Muscle of arm (tissue), 12 donors: Measurements from ENCODE around the gene BCAS4. TPM values are rescaled to one million over a fixed set of nuclear protein-coding genes. Genes with fewer than 3 reads are reported as not detected.
"Not testable (repeated sequence)": the region's sequence is repeated elsewhere in the genome, so short reads cannot be mapped to it uniquely, and the experiment has no call there.

ENCODE experiments used
- DNase-seq: peaks from one replicate; pipeline ENCODE4 v3.0.0-alpha.2; 2013
- polyA plus RNA-seq, 12 donors: library from polyadenylated mRNA; unstranded; fragments of 120-200 nt; gene quantifications; one replicate each; pipeline ENCODE4 v1.2.1, GENCODE V29; 2013; ENCODE audit not compliant: insufficient read length in 12 of 12

The BCAS4 gene
- polyA plus RNA-seq, 12 donors = 2.1 to 5.1 (median 3.4) TPM; not detected in 1

DNA sequence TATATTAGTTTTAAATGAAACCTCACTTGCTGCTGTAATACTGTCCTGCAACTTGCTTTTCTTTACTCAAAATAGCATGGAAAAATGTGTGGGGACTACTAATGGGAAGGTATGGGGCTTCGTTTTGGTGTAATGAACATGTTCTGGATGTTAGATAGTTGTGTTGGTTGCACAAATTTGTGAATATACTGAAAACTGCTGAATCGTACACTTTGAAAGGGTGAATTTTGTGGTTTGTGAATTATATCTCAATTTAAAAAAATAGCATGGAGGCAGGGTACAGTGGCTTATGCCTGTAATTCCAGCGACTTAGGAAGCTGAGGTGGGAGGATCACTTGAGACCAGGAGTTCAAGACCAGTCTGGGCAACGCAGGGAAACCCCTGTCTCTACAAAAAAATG is 2.3 kb downstream of the BCAS4 start:
- DNase-seq = no peak

DNA sequence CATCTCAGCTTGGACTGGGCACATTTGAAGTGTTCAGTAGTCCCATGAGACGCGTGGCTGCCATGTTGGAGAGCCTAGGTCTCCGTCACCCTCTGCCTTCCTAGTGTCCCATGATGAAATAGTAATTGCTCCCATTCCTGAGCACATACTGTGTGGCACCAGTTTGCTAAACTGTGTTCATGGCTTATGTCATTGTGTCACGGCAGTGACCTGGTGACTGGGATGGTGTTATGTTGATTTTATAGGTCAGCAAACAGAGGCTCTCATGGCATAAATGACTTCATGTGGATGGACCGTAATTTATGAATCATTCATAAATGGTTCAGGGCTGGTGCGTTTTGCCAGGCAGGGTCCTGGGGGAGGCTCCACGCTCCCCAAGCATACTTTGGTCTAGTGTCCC is 3.8 kb downstream of the BCAS4 start:
- DNase-seq = no peak

DNA sequence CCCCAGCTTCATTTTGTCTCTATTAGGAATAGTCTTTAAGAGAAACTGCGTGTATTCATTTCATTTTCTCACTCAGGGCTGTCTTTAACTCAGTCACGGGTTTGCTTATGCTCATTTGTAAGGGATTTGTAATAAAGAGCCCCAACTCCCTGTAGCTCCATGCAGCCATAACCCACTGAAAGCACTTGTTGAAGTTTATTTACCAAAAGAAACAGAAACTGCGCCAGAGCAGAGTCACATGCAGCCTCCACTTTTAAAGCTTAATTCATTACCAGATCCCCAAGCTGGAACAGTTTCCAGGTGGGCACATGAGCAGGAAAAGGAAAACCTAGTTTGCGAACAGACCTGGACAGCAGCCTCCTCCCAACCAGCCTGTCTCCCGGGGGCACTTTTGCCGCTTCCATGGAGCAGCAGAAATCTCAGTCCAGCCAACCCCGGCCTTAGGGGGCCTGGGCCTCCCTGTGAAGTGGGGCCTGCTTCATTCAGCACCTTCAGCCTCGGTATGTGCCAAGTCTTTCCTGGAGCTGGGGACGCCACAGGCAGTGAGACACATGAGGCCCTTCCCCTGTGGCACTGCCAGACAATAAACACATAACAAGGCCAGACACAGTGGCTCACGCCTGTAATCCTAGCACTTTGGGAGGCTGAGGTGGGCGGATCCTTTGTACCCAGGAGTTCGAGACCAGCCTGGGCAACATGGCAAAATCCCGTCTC is 4.5 kb downstream of the BCAS4 start:
- DNase-seq = no peak

DNA sequence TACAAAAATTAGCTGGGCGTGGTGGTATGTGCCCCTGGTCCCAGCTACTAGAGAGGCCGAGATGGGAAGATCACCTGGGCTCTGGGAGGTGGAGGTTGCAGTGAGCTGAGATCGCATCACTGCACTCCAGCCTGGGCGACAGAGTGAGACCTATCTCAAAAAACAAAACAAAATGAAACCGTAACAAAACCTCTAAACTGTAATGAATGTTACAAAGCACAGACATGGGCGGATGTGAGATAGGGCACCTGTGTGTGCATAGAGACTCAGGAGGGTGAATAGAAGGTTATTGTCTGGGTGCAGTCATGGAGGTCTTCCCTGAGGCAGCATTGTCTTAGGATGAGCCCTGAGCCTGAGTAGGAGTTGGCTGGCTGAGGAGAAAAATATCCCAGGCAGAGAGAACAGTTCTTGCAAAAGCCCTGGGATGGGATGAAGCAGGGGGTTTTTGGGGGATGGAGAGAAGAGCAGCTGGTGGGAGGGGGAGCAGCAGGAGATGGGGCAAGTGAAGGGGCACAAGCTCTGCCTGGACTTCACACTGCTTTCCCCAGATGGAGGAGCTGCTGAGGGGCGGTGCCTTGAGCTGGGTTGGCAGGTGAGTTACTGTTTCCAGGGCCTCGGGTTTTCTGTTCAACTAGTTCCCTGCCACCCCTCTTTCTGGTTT is 5.2 kb downstream of the BCAS4 start:
- no peak for DNase-seq

DNA sequence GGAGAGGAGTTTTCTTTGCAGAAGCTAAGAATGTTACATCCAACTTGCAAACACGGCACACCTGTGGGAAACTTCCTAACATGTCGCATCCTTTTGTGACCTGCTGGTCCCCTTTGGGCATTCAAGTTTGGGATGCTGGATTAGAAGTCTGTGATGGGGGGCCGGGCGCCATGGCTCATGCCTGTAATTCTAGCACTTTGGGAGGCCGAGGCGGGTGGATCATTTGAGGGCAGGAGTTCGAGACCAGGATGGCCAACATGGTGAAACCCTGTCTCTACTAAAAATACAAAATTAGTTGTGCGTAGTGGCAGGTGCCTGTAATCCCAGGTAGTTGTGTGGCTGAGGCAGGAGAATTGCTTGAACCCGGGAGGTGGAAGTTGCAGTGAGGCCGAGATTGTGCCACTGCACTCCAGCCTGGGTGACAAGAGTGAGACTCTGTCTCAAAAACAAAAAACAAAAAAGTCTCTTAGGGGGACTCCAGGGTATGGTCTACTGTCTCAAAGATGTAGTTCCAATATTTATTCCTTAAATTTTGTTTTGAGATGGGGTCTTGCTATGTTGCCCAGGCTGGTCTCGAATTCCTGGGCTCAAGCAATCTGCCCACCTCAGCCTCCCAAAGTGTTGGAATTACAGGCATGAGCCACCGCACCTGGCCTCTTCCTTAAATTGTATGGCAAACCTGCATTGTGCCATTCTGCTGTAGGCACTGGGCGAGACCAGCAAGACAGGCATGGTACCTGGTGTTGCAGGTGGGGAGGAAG is 6.3 kb downstream of the BCAS4 start:
- not testable (repeated sequence) for DNase-seq

DNA sequence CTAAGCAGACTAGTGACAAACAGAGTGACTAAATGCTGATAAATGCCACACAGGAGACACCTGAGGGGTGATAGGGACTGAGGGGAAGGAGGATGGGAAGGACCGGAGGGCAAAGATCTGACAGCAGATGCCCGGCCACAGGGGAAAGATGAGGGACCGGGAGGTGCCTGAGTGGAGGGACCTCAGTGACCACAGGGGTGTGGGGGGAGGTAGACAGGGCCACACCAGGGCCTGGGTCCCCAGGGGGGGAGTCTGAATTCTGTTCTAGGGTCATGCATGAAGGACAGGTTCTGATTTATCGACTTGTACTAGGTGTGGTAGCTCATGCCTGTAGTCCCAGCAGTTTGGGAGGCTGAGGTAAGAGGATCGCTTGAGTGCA is 6.9 kb downstream of the BCAS4 start:
- no peak for DNase-seq

DNA sequence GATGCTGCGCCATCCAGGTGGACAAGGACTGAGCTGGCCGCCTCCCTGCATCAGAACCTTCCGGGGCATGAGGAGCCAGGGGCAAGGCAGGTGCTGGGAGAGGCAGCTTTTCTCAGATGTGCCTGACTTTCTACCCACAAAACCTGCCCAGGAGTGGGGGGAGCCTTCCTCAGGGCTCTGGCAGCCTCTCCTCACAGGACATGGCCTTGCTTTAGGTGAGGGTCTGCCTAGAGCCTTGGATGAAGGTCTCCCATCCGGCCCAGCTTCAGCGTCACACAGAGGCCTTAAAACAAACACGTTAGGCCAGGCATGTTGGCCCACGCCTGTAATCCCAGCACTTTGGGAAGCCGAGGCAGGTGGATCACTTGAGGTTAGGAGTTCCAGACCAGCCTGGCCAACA is 7.4 kb downstream of the BCAS4 start:
- no peak for DNase-seq

DNA sequence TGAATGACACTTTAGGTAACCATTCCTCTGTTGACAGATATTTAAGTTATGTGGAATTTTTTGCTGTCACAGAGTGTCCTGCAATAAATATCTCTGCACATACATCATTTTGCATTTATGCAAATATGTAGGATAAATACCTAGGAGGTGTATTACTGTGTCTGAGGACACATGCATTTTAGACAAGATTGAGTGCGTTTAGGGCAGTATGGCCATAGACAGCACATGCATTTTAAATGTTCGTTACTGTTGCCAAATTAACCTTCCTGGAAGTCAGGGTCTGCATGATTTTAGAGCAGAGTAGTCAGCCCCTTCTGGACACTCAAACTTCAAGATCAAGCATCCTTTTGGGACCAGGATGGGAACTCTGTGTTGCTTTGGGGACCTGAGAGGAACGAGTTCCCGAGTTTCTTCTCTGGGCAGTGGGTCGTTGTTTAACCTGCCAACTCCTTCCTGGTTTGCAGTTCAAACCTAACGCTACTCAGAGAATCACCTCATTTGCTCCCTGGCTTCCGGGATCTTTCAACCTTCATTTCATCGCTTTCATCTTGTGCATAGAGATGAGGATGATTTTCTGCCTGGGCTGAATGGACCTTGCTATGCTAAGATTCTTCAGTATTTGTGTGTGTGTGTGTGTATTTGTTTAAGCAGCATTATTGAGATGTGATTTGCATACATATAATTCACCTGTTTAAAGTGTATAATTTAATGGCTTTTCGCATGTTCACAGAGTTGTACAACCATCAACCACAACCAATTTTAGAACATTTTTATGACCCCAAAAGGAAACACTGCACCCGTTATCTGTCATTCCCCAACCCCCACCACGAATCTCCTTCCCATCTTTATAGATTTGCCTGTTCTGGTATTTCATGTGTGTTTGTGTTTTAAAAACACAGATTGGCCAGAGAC is 9.8 kb downstream of the BCAS4 start:
- DNase-seq = no peak

DNA sequence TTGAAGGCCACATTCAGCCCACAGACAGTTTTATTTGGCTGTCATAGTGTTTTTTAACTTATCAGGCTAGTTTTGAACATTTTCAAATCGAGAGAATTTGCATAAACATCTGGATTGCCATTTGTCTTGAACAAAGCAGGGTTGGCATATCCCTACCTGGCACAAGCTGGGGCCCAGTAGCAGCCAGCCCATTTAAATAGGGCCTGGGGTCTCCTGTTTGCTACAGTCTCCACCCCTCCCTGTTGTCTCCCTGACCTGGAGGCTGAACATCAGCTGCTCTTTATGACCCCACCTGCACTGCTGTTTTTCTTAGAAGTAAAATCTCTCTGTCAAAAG is 10.5 kb downstream of the BCAS4 start:
- DNase-seq = no peak

DNA sequence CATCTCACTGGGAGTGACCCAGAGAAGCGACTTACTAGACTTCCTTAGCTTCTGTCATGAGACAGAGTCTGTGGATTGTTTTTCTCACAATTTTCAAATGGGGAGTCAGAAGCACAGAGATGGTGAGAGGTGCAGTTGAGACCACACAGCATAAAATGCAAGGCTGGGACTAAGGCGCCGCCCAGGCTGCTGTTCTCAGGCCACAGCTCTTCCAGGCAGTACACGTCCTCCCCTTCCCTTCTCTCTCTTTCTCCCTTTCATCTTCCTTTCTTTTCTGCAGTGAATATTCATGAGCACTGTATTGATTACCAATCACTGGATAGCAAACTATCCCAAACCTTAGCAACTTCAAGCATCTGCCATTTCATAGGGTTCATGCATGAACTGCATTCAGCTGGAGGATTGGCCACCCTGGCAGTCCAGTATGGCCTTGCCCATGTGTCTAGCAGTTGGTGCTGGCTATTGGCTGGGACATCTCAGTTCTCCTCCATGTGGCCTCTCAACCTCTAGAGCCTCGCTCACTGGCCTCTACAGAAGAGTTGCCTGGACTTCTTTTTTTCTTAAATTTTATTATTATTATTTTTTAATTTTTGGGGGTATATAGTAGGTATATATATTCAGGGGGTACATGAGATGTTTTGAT is 11.4 kb downstream of the BCAS4 start:
- DNase-seq = no peak

DNA sequence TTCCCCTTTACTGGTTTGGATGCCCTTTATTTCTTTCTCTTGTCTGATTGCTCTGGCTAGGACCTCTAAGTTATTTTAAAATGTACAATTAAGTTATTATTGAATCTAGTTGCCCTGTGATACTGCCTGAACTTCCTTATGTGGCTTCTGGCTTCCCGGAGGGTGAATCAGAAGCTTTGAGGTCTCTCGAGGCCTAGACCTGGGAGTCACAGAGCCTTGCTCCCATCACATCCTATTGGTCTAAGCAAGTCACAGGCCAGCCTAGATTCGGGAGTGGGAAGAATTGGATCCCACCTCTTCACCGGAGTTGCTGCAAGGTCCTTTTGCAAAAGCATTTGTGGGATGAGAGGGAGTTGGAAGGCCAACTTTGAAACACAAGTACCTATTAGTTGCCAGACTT is 15.2 kb downstream of the BCAS4 start:
- DNase-seq = no peak

DNA sequence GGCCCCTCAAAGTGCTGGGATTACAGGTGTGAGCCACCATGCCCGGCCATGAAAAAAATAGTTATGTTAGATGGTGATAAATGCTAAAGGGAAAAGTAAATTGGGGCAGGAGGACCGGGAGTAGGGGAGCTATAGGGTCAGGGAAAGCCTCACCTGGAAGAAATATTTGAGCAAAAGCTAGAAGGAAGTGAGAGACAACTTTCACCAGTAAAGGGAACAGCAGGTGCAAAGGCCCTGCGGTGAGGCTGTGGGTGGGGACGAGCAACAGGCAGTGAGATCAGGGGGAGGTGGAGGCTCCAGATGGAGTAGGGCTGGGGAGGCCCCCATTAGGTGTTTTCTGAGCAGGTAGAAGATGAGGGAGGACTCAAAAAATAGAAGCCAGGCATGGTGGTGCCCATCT is 16.0 kb downstream of the BCAS4 start:
- DNase-seq = no peak

DNA sequence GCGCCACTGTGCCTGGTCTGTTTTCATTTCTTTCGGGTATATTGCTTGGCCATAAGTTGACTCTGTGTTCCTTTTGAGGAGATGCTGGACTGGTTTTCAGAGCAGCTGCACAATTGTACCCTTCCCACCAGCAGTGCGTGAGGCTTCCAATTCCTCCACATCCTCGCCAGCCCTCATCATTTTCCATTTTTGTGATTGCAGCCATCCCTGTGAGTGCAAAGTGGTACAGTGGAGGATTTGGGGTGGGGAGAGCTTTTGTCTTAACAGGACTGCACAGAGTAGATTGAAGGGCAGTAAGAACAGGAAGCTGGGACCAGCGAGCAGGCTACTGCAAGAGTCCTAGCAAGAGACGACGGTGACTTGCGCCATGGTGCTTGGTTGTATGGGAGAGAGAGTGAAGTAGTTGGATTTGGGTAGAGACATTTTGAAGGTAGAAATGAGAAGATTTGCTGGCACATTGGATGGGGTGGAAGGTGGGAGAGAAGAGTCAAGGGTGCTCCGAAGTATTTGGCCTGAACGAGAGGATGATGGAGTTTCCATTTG is 18.3 kb downstream of the BCAS4 start:
- no peak for DNase-seq

DNA sequence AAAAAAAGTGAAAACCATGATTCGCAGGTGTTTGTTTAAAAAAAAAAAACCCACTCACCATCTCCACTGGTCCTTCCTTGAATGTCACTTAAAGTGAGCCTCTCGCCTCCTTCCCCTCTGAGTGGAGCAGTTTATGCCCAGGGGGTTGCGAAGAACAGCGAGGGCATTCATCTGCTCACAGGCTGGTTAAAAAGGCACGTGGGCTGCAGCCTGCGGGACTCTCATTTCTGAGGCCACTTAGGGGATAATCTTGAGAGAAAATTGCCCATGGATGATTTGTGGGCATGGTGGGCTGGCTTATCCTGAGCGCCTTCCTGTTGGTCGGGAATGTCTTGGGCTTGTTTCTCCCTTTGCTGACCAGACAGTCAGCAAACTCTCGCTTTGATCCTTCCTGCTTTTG is 18.9 kb downstream of the BCAS4 start:
- DNase-seq = no peak

DNA sequence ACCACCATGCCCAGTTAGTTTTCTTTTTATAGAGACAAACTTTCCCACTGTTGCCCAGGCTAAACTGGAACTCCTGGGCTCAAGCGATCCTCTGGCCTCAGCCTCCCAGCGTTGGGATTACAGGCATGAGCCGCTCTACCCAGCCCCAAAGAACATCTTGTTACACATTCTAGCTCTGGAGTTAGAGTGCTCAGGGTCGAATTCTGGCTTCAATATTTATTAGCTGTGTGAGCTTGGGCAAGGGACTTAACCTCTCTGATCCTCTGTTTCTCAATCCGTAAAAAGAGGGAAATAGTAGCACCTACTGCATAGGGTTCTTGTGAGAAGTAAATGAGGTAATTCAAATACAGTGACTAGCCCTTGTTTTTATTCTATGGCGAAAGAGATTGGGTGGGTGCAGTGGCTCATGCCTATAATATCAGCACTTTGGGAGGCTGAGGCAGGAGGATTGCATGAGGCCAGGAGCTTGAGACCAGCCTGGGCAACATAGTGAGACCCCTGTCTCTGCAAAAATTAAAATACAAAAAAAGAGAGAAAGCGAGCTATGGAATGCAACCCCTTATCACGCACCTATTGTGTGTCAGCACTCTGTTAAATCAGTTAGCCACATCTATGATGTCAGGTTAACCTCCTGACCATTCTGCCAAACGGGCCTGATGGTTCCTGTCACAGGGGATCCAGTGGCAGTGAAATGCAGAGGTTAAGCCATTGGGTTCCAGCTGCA is 19.7 kb downstream of the BCAS4 start:
- DNase-seq = no peak

DNA sequence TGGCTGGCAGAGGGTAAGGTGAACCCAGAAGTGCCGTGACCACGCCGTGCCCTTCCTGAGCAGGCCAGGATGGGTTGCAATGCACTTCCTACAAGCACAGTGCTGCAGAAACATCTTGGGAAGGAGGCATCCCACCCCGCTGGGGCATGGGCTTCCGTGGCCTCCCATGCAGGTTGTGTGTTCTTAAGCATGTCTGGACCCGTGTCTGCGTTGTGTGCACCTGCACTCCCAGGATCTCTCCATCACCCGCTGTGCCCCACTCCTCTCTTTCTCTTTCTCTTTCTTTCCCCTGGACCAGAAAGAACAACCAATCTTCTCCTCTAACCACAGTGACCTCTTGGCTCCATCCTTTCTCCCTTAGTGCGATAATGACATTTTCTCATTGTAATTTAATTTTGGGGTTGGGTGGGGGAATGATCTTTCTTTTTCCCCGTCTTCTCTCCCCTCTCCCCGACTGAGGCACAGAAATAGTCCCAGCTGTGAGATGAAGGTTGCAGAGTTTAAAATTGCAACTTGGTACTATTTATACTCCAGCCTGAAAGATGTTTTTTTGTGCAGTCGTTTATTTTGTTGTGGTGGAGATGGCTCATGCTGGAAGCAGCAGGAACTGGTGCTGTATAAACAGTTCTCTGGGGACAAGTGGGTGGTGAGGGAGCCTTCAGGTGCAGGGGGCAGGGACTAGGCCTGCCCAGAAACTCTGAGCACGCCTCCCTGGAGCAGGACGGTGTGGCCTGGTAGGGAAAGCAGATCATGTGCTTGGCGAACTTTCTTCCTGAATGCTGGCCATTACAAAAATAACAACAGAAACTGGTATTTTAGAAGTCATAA is 20.5 kb downstream of the BCAS4 start:
- DNase-seq = no peak

DNA sequence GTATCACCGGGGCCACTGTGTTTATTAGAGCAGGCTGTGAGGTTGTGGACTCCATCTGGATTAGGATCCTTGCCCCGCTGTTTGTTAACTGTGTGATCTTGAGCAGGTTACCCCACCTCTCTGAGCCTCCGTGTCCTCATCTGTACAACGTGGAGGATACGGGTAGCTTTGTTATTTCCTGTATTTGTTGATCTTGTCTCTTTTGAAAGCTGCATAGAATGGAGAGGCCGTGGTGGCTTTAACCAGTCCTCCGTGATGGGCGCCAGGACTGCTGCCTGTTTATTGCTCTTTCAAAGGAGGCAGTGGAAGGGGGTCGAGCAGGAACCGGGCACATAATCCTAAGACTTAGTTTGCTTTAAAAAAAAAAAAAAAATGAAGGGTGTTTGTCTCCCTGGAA is 22.9 kb downstream of the BCAS4 start:
- no peak for DNase-seq

DNA sequence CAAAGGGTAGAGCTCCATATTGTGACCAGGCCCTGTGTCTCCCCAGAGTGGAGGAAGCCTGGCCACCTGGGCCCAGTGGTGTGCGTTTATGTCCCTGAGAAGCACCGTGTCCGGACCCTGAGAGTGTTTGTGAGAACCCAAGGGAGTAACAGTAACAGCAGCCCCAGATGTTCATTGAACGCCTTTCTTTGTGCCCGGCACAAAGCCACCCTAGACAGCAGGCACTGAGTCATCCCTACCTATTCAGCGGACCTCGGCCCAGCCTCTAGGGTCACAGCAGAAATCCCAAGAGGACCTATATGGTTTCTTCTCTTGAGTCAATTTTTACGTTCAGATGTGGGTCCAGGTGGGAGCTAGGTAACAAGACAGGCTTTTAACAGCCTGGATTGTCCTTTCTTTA is 24.5 kb downstream of the BCAS4 start:
- DNase-seq = no peak

DNA sequence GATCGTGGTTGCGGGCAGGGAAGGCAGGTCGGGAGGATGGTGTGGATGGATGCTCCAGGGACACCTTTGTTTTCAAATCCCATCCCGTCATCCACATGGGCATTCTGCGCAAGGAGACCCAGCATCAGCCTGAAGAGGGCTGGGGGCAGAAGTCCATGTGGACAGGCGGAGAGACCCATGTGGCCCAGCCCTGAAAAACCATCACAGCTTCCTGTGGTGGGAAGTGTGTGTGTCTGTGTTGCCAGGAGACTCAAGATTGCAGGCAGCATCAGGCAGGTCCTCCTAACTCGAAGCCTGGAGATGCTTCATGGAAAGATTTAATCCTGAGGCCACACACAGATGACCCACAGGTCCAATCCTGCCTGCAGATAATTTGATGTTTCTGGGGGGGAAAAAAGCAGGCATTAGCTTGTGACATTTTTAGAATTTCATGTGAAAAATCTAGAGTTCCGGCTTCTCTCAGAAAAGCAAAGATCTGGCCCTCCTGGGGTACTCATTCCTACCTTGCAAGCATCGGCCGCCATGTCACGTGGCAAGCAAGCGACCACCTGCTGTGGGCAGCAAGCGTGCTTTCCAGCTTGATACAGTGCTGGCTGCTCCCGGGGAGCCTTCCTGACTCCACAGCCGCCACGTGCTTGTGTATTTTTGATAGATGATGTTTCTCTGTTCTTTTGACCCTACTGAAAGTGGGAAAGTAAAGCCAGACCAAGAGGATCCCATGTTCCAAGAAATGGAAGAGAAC is 25.8 kb downstream of the BCAS4 start:
- no peak for DNase-seq
